Keratinocyte (primary cell): Measurements from ENCODE around the gene DIS3L. TPM values are rescaled to one million over a fixed set of nuclear protein-coding genes. Genes with fewer than 3 reads are reported as not detected.

Source experiments
- DNase-seq: peaks from one replicate; pipeline ENCODE4 v3.0.0-alpha.2; 2011; ENCODE audit warnings: low read depth, missing footprints, low spot score
- FAIRE-seq: peaks from 2 replicates; lab custom pipeline; 2011; peaks lifted over from hg19 to GRCh38; lab: Jason Lieb, UNC
- H2AFZ ChIP-seq: 2 replicates; pipeline ENCODE4 v1.6.0; 2012; ENCODE audit warnings: low read length, control low read depth, inconsistent platforms; ENCODE audit not compliant: control insufficient read depth
- H3K27ac ChIP-seq: 2 replicates; pipeline ENCODE4 v1.5.1; 2011; ENCODE audit warnings: low read length; ENCODE audit not compliant: control insufficient read depth, insufficient read depth
- H3K27me3 ChIP-seq: 3 replicates; pipeline ENCODE4 v1.6.0; 2011; ENCODE audit warnings: low read length; ENCODE audit not compliant: control insufficient read depth, insufficient read depth; ENCODE audit errors: extremely low read depth
- H3K36me3 ChIP-seq, 2 experiments: 2 replicates in 1 of 2; 3 replicates in 1 of 2; pipeline ENCODE4 v1.5.1; 2011; ENCODE audit warnings: low read length in 2 of 2, mild to moderate bottlenecking in 1 of 2; ENCODE audit not compliant: control insufficient read depth in 2 of 2, insufficient read depth in 2 of 2; ENCODE audit errors: extremely low read depth in 1 of 2
- H3K4me1 ChIP-seq: 3 replicates; pipeline ENCODE4 v1.5.1; 2011; ENCODE audit warnings: low read length; ENCODE audit not compliant: control insufficient read depth, insufficient read depth; ENCODE audit errors: extremely low read depth
- H3K4me2 ChIP-seq: 3 replicates; pipeline ENCODE4 v1.6.0; 2011; ENCODE audit warnings: low read depth, low read length; ENCODE audit not compliant: control insufficient read depth, insufficient read depth; ENCODE audit errors: extremely low read depth
- H3K4me3 ChIP-seq, 3 experiments: fragments of 200-600 bp in 1 of 3; sonication (generic) in 1 of 3; 2 replicates in 2 of 3; 3 replicates in 1 of 3; pipeline ENCODE4 v1.5.1; 2011 to 2016; ENCODE audit warnings: low read length in 3 of 3, mild to moderate bottlenecking in 3 of 3, control low read depth in 2 of 3, inconsistent platforms in 1 of 3, low read depth in 1 of 3, mixed read lengths in 1 of 3, mixed run types in 1 of 3, moderate library complexity in 1 of 3; ENCODE audit not compliant: control insufficient read depth in 2 of 3, insufficient read depth in 2 of 3; ENCODE audit errors: extremely low read depth in 1 of 3
- H3K79me2 ChIP-seq: 2 replicates; pipeline ENCODE4 v1.6.0; 2012; ENCODE audit warnings: low read length; ENCODE audit not compliant: control insufficient read depth, insufficient read depth
- H3K9ac ChIP-seq: 3 replicates; pipeline ENCODE4 v1.6.0; 2011; ENCODE audit warnings: low read length; ENCODE audit not compliant: control insufficient read depth, insufficient read depth; ENCODE audit errors: extremely low read depth
- H3K9me1 ChIP-seq: 3 replicates; pipeline ENCODE4 v1.6.0; 2011; ENCODE audit warnings: low read length; ENCODE audit not compliant: control insufficient read depth, insufficient read depth; ENCODE audit errors: extremely low read depth
- H3K9me3 ChIP-seq: 2 replicates; pipeline ENCODE4 v1.5.1; 2012; ENCODE audit warnings: low read depth, low read length; ENCODE audit not compliant: control insufficient read depth
- H4K20me1 ChIP-seq: 3 replicates; pipeline ENCODE4 v1.6.0; 2011; ENCODE audit warnings: low read length; ENCODE audit not compliant: control insufficient read depth, insufficient read depth; ENCODE audit errors: extremely low read depth
- CTCF ChIP-seq, 3 experiments: IDR thresholded peaks in 1 of 3; conservative IDR thresholded peaks in 1 of 3; optimal IDR thresholded peaks in 1 of 3; 2 replicates in 2 of 3; 3 replicates in 1 of 3; pipeline versions ENCODE3 to v1.5.1; 2011; ENCODE audit warnings: low read length in 3 of 3, mild to moderate bottlenecking in 3 of 3, moderate library complexity in 2 of 3, control low read depth in 1 of 3, inconsistent platforms in 1 of 3; ENCODE audit not compliant: insufficient read depth in 2 of 3; ENCODE audit errors: extremely low read depth in 1 of 3
- EZH2 ChIP-seq: IDR thresholded peaks from one replicate; pipeline ENCODE4 v1.6.1; 2012; ENCODE audit warnings: inconsistent platforms, mild to moderate bottlenecking, low read length, moderate library complexity
- dilution Hi-C: fragments of 300-500 bp; cut with MboI; formaldehyde crosslinking; loops from one replicate; pipeline ENCODE4 v1.7.0; 2020; ENCODE audit warnings: low sequenced_read_pairs; ENCODE audit not compliant: extremely low pct_ligation_motif_present
- polyA plus RNA-seq, 5 experiments: library from polyadenylated mRNA; depleted of rRNA in 3 of 5; stranded (reverse) in 3 of 5; stranded (forward) in 1 of 5; unstranded in 1 of 5; fragments of >200 nt; gene quantifications; 1 replicate in 1 of 5; 2 replicates in 3 of 5; 3 replicates in 1 of 5; pipeline versions ENCODE4 v1.2.1 to v1.2.3, GENCODE V29; 2011 to 2012; ENCODE audit warnings: missing spikeins in 2 of 5, low read depth in 1 of 5, low replicate concordance in 1 of 5

Gene DIS3L
- polyA plus RNA-seq, 1 donor (not counting 4 experiments of a cell fraction or from before 2014, with no cell fraction given), result 12.2 TPM

GRCh38 chr15:66246937-66247336 is 46.4 kb upstream of the DIS3L start:
- DNase-seq, result no peak
- H3K36me3 ChIP-seq, result no peaks in the 10 kb centered on the region
- no peaks in the 10 kb centered on the region for H3K9me3 ChIP-seq
- peaks cover 16% of the 10 kb centered on the region for H3K27me3 ChIP-seq
- no peak overlapping the region for H2AFZ ChIP-seq
- H3K27ac ChIP-seq, result no peak overlapping the region
- no peaks in the 10 kb centered on the region for H3K4me1 ChIP-seq
- no peaks in the 10 kb centered on the region for H3K9me1 ChIP-seq
- no peak for FAIRE-seq
- dilution Hi-C loops, result no loop called here
- H3K9ac ChIP-seq, result no peak overlapping the region
- H3K4me3 ChIP-seq, result no peak overlapping the region
- no peaks in the 10 kb centered on the region for H3K79me2 ChIP-seq
- TF ChIP-seq EZH2, result no peak
- TF ChIP-seq CTCF (optimal IDR thresholded peaks at IDR 0.05 in 1 of 3, IDR thresholded peaks at IDR 0.05 in 1 of 3, conservative IDR thresholded peaks at IDR 0.05 in 1 of 3; ENCODE audit: extremely low read depth in 1 of 3, insufficient read depth in 2 of 3, low read length in 3 of 3), result no peak
- no peak overlapping the region for H3K4me2 ChIP-seq
- H4K20me1 ChIP-seq, result no peaks in the 10 kb centered on the region

- Histone ChIP-seq H3K27me3 (peaks cover 42% of the 10 kb centered on the region), H3K9me1 (no peaks in the 10 kb centered on the region), H3K9ac (no peak overlapping the region), H3K4me1 (peaks cover 7% of the 10 kb centered on the region), H3K4me2 (no peak overlapping the region), H3K36me3 (no peaks in the 10 kb centered on the region), H3K79me2 (no peaks in the 10 kb centered on the region), H3K4me3 (no peak overlapping the region), H4K20me1 (no peaks in the 10 kb centered on the region), H2AFZ (no peak overlapping the region), H3K9me3 (no peaks in the 10 kb centered on the region), H3K27ac (no peak overlapping the region)
- no peak for FAIRE-seq
- TF ChIP-seq CTCF (optimal IDR thresholded peaks at IDR 0.05 in 1 of 3, IDR thresholded peaks at IDR 0.05 in 1 of 3, conservative IDR thresholded peaks at IDR 0.05 in 1 of 3; ENCODE audit: extremely low read depth in 1 of 3, insufficient read depth in 2 of 3, low read length in 3 of 3) (no peak), EZH2 (no peak)
- DNase-seq, result no peak
- dilution Hi-C loops, result no loop called here
Measured at GRCh38 chr15:66249605-66250174, 43.7 kb upstream of the DIS3L start.
